Panc1 (cell line): ENCODE data around the gene UACA. TPM values are rescaled to one million over a fixed set of nuclear protein-coding genes. Genes with fewer than 3 reads are reported as not detected.

ENCODE experiments used
- ATAC-seq: fragments of 200-7000 bp; cut with Tn5 transposase; 2 replicates; pipeline ENCODE4 v1.9.1; 2020; ENCODE audit warnings: mild to moderate bottlenecking, moderate library complexity
- BruUV-seq: library from RNA; stranded (reverse); fragments of 400-500 nt; replicated peaks from 2 replicates; lab custom pipeline; 2021; lab: Mats Ljungman, UMichigan
- CTCF ChIA-PET: fragments of 300-600 bp; sonication (Branson Sonifier 250); formaldehyde crosslinking; loops from one replicate; lab custom pipeline; 2022; ENCODE audit warnings: antibody characterized with exemption; lab: Charles Lee
- POLR2A ChIA-PET: fragments of 300-600 bp; sonication (Branson Sonifier 250); formaldehyde crosslinking; loops from one replicate; lab custom pipeline; 2022; ENCODE audit warnings: antibody characterized with exemption; lab: Charles Lee
- DNase-seq: peaks from one replicate; pipeline ENCODE4 v3.0.0-alpha.2; 2010; ENCODE audit warnings: low read depth, low spot score
- H3K27ac ChIP-seq: 2 replicates; pipeline ENCODE4 v1.5.1; 2011; ENCODE audit warnings: mild to moderate bottlenecking, low read length, inconsistent platforms
- H3K27me3 ChIP-seq: fragments of 200-500 bp; sonication (Bioruptor generic); 2 replicates; pipeline ENCODE4 v1.6.0; 2014; ENCODE audit warnings: low read length, inconsistent platforms; ENCODE audit not compliant: control insufficient read depth, insufficient read depth
- H3K36me3 ChIP-seq: fragments of 200-500 bp; sonication (Bioruptor generic); 2 replicates; pipeline ENCODE4 v1.5.1; 2014; ENCODE audit warnings: inconsistent platforms, mild to moderate bottlenecking, low read length, moderate library complexity; ENCODE audit not compliant: control insufficient read depth, insufficient read depth
- H3K4me1 ChIP-seq: 2 replicates; pipeline ENCODE4 v1.5.1; 2011; ENCODE audit warnings: inconsistent platforms, mild to moderate bottlenecking, low read length, moderate library complexity; ENCODE audit not compliant: control insufficient read depth, insufficient read depth
- H3K4me3 ChIP-seq, 2 experiments: 2 replicates each; pipeline ENCODE4 v1.5.1; 2011 to 2012; ENCODE audit warnings: low read depth in 2 of 2, low read length in 2 of 2, mild to moderate bottlenecking in 2 of 2, inconsistent platforms in 1 of 2, moderate library complexity in 1 of 2
- H3K9me3 ChIP-seq: fragments of 200-500 bp; sonication (Bioruptor generic); 2 replicates; pipeline ENCODE4 v1.5.1; 2014; ENCODE audit warnings: low read depth, mild to moderate bottlenecking, inconsistent platforms, low read length, moderate library complexity; ENCODE audit not compliant: control insufficient read depth, insufficient read depth
- POLR2AphosphoS5 ChIP-seq: IDR thresholded peaks from 2 replicates; pipeline ENCODE4 v1.6.1; 2012; ENCODE audit warnings: mild to moderate bottlenecking, low read depth, low read length, moderate library complexity
- SIN3A ChIP-seq: IDR thresholded peaks from 2 replicates; pipeline ENCODE4 v1.6.1; 2012; ENCODE audit warnings: low read depth, mild to moderate bottlenecking, low read length, moderate library complexity, borderline replicate concordance; ENCODE audit not compliant: insufficient read depth
- TCF7L2 ChIP-seq: IDR thresholded peaks from 2 replicates; pipeline ENCODE4 v1.6.1; 2011; ENCODE audit warnings: mild to moderate bottlenecking, low read depth, low read length, inconsistent platforms
- in situ Hi-C: cut with HindIII; loops from 2 replicates; pipeline ENCODE4 v1.10.0; 2016; ENCODE audit warnings: low sequenced_read_pairs, low pct_unique_long_range_greater_than_20kb
- intact Hi-C: fragments of 100-400 bp; cut with micrococcal nuclease; formaldehyde crosslinking; loops from one replicate; pipeline ENCODE4 v1.10.0; 2022; ENCODE audit not compliant: unreplicated experiment
- total RNA-seq: library from RNA; stranded (reverse); gene quantifications from one replicate; pipeline ENCODE4 v1.2.1, GENCODE V29; 2021; ENCODE audit not compliant: unreplicated experiment
- TF ChIP-seq, protein P1 (sequence below), 2 experiments: IDR thresholded peaks; 2 replicates each; pipeline ENCODE4 v1.6.1; 2011 to 2012; ENCODE audit warnings: low read depth in 2 of 2, control low read depth in 1 of 2, low read length in 1 of 2, mild to moderate bottlenecking in 1 of 2, moderate library complexity in 1 of 2; ENCODE audit not compliant: insufficient read depth in 1 of 2
- TF ChIP-seq, protein P2 (sequence below): fragments of 450-650 bp; IDR thresholded peaks from 2 replicates; pipeline ENCODE4 v1.5.1; 2017; ENCODE audit warnings: mild to moderate bottlenecking

Gene UACA
- total RNA-seq, 1 experiment from 2014 or later, result 303 TPM

DNA sequence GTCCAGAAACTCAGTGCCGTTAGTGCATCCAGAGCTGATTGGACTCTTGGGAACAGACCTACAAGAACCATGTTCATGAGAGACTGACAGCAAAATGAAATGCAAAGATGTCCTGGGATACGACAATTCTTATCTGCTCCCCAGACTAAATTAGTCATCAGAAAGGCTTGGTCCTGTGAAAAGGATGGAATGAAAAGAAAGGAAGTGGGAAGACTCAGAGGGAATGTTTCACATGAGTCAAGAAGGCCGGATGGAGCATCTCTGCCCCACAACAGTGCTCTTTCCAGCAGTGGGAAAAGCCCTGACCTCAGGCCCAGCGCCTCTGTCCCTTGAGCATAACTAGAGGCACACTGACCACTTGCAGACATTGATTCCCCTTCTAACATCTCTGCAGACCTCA, 39.3 kb upstream of the UACA start:
- POLR2A ChIA-PET, result no interaction called here

DNA sequence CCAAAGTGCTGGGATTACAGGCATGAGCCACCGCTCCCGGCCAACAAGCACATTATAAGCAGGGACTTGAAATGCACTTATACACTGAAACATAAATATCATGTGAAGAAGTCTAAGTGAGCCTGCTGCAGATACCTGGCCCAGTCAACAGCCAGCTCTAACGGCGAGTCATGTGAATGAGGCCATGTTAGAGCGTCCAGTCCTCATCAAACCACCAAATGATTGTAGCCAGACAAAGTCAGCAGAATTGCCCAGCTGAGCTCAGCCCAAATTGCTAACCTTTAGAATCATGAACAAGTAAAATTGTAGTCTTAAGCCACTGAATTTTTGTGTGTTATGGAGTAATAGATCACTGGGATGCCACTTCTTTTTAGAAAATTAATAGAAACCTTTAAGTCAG, 37.8 kb upstream of the UACA start:
- in situ Hi-C loops (no loop called here), intact Hi-C loops (no loop called here)
- no peak for DNase-seq
- Histone ChIP-seq H3K36me3 (no peaks in the 10 kb centered on the region), H3K4me1 (peaks cover 37% of the 10 kb centered on the region), H3K27ac (peak overlapping the region; percentile 100), H3K4me3 (no peak overlapping the region), H3K9me3 (peaks cover 3% of the 10 kb centered on the region; the same call in 1 of the 2 replicates), H3K27me3 (no peaks in the 10 kb centered on the region)
- ATAC-seq, result no peak
- no TSS peak for BruUV-seq
- POLR2A ChIA-PET, result interaction anchor here (0.6 kb wide), 1 partner anchor 39 kb away, joined by 3 read pairs; no protein-coding TSS in a partner anchor
- CTCF ChIA-PET, result no interaction called here
- TF ChIP-seq, protein P1, sequence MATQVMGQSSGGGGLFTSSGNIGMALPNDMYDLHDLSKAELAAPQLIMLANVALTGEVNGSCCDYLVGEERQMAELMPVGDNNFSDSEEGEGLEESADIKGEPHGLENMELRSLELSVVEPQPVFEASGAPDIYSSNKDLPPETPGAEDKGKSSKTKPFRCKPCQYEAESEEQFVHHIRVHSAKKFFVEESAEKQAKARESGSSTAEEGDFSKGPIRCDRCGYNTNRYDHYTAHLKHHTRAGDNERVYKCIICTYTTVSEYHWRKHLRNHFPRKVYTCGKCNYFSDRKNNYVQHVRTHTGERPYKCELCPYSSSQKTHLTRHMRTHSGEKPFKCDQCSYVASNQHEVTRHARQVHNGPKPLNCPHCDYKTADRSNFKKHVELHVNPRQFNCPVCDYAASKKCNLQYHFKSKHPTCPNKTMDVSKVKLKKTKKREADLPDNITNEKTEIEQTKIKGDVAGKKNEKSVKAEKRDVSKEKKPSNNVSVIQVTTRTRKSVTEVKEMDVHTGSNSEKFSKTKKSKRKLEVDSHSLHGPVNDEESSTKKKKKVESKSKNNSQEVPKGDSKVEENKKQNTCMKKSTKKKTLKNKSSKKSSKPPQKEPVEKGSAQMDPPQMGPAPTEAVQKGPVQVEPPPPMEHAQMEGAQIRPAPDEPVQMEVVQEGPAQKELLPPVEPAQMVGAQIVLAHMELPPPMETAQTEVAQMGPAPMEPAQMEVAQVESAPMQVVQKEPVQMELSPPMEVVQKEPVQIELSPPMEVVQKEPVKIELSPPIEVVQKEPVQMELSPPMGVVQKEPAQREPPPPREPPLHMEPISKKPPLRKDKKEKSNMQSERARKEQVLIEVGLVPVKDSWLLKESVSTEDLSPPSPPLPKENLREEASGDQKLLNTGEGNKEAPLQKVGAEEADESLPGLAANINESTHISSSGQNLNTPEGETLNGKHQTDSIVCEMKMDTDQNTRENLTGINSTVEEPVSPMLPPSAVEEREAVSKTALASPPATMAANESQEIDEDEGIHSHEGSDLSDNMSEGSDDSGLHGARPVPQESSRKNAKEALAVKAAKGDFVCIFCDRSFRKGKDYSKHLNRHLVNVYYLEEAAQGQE (IDR thresholded peaks at IDR 0.05; ENCODE audit: insufficient read depth in 1 of 2, low read depth in 2 of 2, low read length in 1 of 2), result no peak
- TF ChIP-seq TCF7L2, result no peak
- TF ChIP-seq, protein P2, sequence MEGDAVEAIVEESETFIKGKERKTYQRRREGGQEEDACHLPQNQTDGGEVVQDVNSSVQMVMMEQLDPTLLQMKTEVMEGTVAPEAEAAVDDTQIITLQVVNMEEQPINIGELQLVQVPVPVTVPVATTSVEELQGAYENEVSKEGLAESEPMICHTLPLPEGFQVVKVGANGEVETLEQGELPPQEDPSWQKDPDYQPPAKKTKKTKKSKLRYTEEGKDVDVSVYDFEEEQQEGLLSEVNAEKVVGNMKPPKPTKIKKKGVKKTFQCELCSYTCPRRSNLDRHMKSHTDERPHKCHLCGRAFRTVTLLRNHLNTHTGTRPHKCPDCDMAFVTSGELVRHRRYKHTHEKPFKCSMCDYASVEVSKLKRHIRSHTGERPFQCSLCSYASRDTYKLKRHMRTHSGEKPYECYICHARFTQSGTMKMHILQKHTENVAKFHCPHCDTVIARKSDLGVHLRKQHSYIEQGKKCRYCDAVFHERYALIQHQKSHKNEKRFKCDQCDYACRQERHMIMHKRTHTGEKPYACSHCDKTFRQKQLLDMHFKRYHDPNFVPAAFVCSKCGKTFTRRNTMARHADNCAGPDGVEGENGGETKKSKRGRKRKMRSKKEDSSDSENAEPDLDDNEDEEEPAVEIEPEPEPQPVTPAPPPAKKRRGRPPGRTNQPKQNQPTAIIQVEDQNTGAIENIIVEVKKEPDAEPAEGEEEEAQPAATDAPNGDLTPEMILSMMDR, result no peak
- no peak for TF ChIP-seq POLR2AphosphoS5
- no peak for TF ChIP-seq SIN3A

More for the DNA sequence above, 39.3 kb upstream of the UACA start:
- intact Hi-C loops, result no loop called here
- no peaks in the 10 kb centered on the region for H3K27me3 ChIP-seq
- peaks cover 37% of the 10 kb centered on the region for H3K4me1 ChIP-seq
- H3K27ac ChIP-seq, result peak overlapping the region; percentile 82
- CTCF ChIA-PET, result no interaction called here
- TF ChIP-seq TCF7L2 (no peak), SIN3A (no peak), POLR2AphosphoS5 (no peak)
- TF ChIP-seq, protein P2, result no peak
- TF ChIP-seq, protein P1 (IDR thresholded peaks at IDR 0.05; ENCODE audit: insufficient read depth in 1 of 2, low read depth in 2 of 2, low read length in 1 of 2), result no peak
- no peak for DNase-seq
- no peak overlapping the region for H3K4me3 ChIP-seq
- H3K9me3 ChIP-seq, result peaks cover 3% of the 10 kb centered on the region; the same call in 1 of the 2 replicates
- ATAC-seq, result peak; percentile 35; the same call in 1 of the 2 replicates
- no peaks in the 10 kb centered on the region for H3K36me3 ChIP-seq
- in situ Hi-C loops, result no loop called here
- BruUV-seq, result no TSS peak
